Measurements from ENCODE around the gene PSD. TPM values are rescaled to one million over a fixed set of nuclear protein-coding genes. Genes with fewer than 3 reads are reported as not detected.
A peak's percentile ranks its signal among the peaks of the same experiment; 100 is the strongest.

PSD gene
- total and polyA plus RNA-seq, 9 of the 15 experiments (the other 6 are each of a cell fraction or from before 2014, with no cell fraction given): 0.11 to 1.7 (median 0.54) TPM; not detected in 2

GRCh38 chr10:102450374-102451104 is 32.0 kb upstream of the PSD start (continued):
- TF ChIP-seq TAF9B (IDR thresholded peaks at IDR 0.05; ENCODE audit: partially characterized antibody): no peak
- TF ChIP-seq MLX (CRISPR knock-in tag; conservative IDR thresholded peaks at IDR 0.05): no peak
- TF ChIP-seq MEF2A (IDR thresholded peaks at IDR 0.05; ENCODE audit: control insufficient read depth, low read depth, low read length): no peak
- TF ChIP-seq, protein P1, sequence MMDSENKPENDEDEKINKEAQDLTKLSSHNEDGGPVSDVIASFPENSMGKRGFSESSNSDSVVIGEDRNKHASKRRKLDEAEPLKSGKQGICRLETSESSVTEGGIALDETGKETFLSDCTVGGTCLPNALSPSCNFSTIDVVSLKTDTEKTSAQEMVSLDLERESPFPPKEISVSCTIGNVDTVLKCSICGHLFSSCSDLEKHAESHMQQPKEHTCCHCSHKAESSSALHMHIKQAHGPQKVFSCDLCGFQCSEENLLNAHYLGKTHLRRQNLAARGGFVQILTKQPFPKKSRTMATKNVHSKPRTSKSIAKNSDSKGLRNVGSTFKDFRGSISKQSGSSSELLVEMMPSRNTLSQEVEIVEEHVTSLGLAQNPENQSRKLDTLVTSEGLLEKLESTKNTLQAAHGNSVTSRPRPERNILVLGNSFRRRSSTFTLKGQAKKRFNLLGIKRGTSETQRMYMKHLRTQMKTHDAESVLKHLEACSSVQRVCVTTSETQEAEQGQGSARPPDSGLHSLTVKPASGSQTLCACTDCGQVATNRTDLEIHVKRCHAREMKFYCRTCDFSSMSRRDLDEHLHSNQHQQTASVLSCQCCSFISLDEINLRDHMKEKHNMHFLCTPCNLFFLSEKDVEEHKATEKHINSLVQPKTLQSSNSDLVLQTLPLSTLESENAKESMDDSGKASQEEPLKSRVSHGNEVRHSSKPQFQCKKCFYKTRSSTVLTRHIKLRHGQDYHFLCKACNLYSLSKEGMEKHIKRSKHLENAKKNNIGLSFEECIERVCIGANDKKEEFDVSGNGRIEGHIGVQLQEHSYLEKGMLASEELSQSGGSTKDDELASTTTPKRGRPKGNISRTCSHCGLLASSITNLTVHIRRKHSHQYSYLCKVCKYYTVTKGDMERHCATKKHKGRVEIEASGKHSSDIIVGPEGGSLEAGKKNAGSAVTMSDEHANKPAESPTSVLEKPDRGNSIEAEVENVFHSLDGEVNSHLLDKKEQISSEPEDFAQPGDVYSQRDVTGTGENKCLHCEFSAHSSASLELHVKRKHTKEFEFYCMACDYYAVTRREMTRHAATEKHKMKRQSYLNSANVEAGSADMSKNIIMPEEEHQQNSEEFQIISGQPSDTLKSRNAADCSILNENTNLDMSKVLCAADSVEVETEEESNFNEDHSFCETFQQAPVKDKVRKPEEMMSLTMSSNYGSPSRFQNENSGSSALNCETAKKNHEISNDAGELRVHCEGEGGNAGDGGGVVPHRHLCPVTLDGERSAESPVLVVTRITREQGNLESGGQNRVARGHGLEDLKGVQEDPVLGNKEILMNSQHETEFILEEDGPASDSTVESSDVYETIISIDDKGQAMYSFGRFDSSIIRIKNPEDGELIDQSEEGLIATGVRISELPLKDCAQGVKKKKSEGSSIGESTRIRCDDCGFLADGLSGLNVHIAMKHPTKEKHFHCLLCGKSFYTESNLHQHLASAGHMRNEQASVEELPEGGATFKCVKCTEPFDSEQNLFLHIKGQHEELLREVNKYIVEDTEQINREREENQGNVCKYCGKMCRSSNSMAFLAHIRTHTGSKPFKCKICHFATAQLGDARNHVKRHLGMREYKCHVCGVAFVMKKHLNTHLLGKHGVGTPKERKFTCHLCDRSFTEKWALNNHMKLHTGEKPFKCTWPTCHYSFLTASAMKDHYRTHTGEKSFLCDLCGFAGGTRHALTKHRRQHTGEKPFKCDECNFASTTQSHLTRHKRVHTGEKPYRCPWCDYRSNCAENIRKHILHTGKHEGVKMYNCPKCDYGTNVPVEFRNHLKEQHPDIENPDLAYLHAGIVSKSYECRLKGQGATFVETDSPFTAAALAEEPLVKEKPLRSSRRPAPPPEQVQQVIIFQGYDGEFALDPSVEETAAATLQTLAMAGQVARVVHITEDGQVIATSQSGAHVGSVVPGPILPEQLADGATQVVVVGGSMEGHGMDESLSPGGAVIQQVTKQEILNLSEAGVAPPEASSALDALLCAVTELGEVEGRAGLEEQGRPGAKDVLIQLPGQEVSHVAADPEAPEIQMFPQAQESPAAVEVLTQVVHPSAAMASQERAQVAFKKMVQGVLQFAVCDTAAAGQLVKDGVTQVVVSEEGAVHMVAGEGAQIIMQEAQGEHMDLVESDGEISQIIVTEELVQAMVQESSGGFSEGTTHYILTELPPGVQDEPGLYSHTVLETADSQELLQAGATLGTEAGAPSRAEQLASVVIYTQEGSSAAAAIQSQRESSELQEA (IDR thresholded peaks at IDR 0.05; ENCODE audit: low read depth): no peak
- TF ChIP-seq NFYB (IDR thresholded peaks at IDR 0.05; ENCODE audit: extremely low read depth, insufficient read length): no peak
- no peak for TF ChIP-seq NELFE (IDR thresholded peaks at IDR 0.05; ENCODE audit: insufficient read depth, insufficient read length)
- TF ChIP-seq, protein P2, sequence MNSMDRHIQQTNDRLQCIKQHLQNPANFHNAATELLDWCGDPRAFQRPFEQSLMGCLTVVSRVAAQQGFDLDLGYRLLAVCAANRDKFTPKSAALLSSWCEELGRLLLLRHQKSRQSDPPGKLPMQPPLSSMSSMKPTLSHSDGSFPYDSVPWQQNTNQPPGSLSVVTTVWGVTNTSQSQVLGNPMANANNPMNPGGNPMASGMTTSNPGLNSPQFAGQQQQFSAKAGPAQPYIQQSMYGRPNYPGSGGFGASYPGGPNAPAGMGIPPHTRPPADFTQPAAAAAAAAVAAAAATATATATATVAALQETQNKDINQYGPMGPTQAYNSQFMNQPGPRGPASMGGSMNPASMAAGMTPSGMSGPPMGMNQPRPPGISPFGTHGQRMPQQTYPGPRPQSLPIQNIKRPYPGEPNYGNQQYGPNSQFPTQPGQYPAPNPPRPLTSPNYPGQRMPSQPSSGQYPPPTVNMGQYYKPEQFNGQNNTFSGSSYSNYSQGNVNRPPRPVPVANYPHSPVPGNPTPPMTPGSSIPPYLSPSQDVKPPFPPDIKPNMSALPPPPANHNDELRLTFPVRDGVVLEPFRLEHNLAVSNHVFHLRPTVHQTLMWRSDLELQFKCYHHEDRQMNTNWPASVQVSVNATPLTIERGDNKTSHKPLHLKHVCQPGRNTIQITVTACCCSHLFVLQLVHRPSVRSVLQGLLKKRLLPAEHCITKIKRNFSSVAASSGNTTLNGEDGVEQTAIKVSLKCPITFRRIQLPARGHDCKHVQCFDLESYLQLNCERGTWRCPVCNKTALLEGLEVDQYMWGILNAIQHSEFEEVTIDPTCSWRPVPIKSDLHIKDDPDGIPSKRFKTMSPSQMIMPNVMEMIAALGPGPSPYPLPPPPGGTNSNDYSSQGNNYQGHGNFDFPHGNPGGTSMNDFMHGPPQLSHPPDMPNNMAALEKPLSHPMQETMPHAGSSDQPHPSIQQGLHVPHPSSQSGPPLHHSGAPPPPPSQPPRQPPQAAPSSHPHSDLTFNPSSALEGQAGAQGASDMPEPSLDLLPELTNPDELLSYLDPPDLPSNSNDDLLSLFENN (IDR thresholded peaks at IDR 0.05; ENCODE audit: low read depth in 2 of 2, low read length in 2 of 2): no peak
- peak; percentile 20 for TF ChIP-seq MEIS2 (IDR thresholded peaks at IDR 0.05; ENCODE audit: partially characterized antibody)
- no peak for TF ChIP-seq NFATC3 (IDR thresholded peaks at IDR 0.05)
- TF ChIP-seq ATF3 (IDR thresholded peaks at IDR 0.05): no peak
- no peak for TF ChIP-seq ATF3 (CRISPR knock-in tag; conservative IDR thresholded peaks at IDR 0.05)
- no peak for TF ChIP-seq ZNF253 (CRISPR knock-in tag; conservative IDR thresholded peaks at IDR 0.05)
- no peak for TF ChIP-seq SMAD2 (IDR thresholded peaks at IDR 0.05; ENCODE audit: low read depth, low read length)
